Endothelial cell of hepatic sinusoid (primary cell): ENCODE measurements around the gene KANSL3.

ENCODE experiments used
- in situ Hi-C: cut with HindIII; loops from 2 replicates; pipeline ENCODE4 v1.10.0; 2017; ENCODE audit warnings: low sequenced_read_pairs

KANSL3 gene

GRCh38 chr2:96546797-96547196 is 91.3 kb downstream of the KANSL3 start:
- in situ Hi-C loops: no loop called here

GRCh38 chr2:96546321-96546720 is 91.8 kb downstream of the KANSL3 start:
- in situ Hi-C loops: no loop called here
